SU-DHL-6 (cell line): ENCODE data around the gene PHACTR1.

Source experiments
- H2AFZ ChIP-seq: fragments of 200-600 bp; sonication (generic); 2 replicates; pipeline ENCODE4 v1.6.1; 2014; ENCODE audit warnings: low read depth, mild to moderate bottlenecking, moderate library complexity, mixed read lengths, antibody characterized with exemption, low read length; ENCODE audit not compliant: severe bottlenecking
- H3F3A ChIP-seq: fragments of 200-600 bp; shearing (Covaris generic); 2 replicates; pipeline ENCODE4 v1.6.0; 2016; ENCODE audit warnings: antibody characterized with exemption, mild to moderate bottlenecking; ENCODE audit not compliant: insufficient read depth
- H3K27ac ChIP-seq: fragments of 200-600 bp; sonication (generic); 2 replicates; pipeline ENCODE4 v1.5.1; 2016; ENCODE audit warnings: low read depth, mild to moderate bottlenecking, low read length, moderate library complexity, mixed read lengths
- H3K27me3 ChIP-seq: fragments of 200-600 bp; sonication (generic), shearing (Covaris generic); 2 replicates; pipeline ENCODE4 v1.6.0; 2014; ENCODE audit warnings: mild to moderate bottlenecking, low read length
- H3K36me3 ChIP-seq: fragments of 200-600 bp; sonication (generic); 2 replicates; pipeline ENCODE4 v1.6.1; 2014; ENCODE audit warnings: mild to moderate bottlenecking, low read length, mixed read lengths
- H3K4me2 ChIP-seq: fragments of 300-600, 200-600 bp; shearing (Covaris generic), sonication (generic); 2 replicates; pipeline ENCODE4 v1.6.0; 2014; ENCODE audit warnings: low read length, low read depth, mild to moderate bottlenecking; ENCODE audit not compliant: poor library complexity, severe bottlenecking
- H3K4me3 ChIP-seq: fragments of 200-600 bp; sonication (generic); 2 replicates; pipeline ENCODE4 v1.5.1; 2014; ENCODE audit warnings: antibody characterized with exemption, low read length, mild to moderate bottlenecking, mixed read lengths; ENCODE audit not compliant: insufficient read depth, poor library complexity, severe bottlenecking
- H3K79me2 ChIP-seq: fragments of 200-600 bp; sonication (generic); 2 replicates; pipeline ENCODE4 v1.6.1; 2014; ENCODE audit warnings: mild to moderate bottlenecking, low read length, moderate library complexity; ENCODE audit not compliant: insufficient read depth
- H3K9ac ChIP-seq: fragments of 200-600 bp; sonication (generic); 2 replicates; pipeline ENCODE4 v1.7.0; 2014; ENCODE audit warnings: mild to moderate bottlenecking, low read length
- H3K9me2 ChIP-seq: fragments of 200-600 bp; sonication (generic); replicated peaks from 2 replicates; pipeline ENCODE4 v1.6.1; 2014; ENCODE audit warnings: low read length; ENCODE audit not compliant: insufficient read depth
- H3K9me3 ChIP-seq: fragments of 200-600 bp; sonication (generic); 2 replicates; pipeline ENCODE4 v1.6.1; 2014; ENCODE audit warnings: low read length, mixed read lengths; ENCODE audit not compliant: insufficient read depth
- H4K20me1 ChIP-seq: fragments of 200-600 bp; sonication (generic); 2 replicates; pipeline ENCODE4 v1.6.1; 2014; ENCODE audit warnings: low read depth, mild to moderate bottlenecking, antibody characterized with exemption, low read length, moderate library complexity, mixed read lengths
- CTCF ChIP-seq: fragments of 200-600 bp; sonication (generic); IDR thresholded peaks from one replicate; pipeline ENCODE4 v1.5.1; 2017; ENCODE audit warnings: antibody characterized with exemption, mild to moderate bottlenecking, low read length, moderate library complexity; ENCODE audit not compliant: insufficient read depth, poor library complexity, severe bottlenecking
- EZH2phosphoT487 ChIP-seq: fragments of 200-600 bp; sonication (generic), shearing (Covaris generic); conservative IDR thresholded peaks from 2 replicates; pipeline ENCODE4 v1.6.1; 2018; ENCODE audit warnings: mild to moderate bottlenecking, antibody characterized with exemption, low read length, moderate library complexity, mixed read lengths

PHACTR1 gene

GRCh38 chr6:13275435-13275989 is 558.9 kb downstream of the PHACTR1 start:
- no peak overlapping the region for H3K9ac ChIP-seq
- TF ChIP-seq EZH2phosphoT487 (no peak), CTCF (no peak)
- no peak overlapping the region for H3K4me3 ChIP-seq
- peak overlapping the region; percentile 75 for H3K4me2 ChIP-seq
- H3K9me2 ChIP-seq, result no peaks in the 10 kb centered on the region
- H3K79me2 ChIP-seq, result no peaks in the 10 kb centered on the region; the same call in 1 of the 2 replicates
- no peak overlapping the region for H2AFZ ChIP-seq
- peaks cover 16% of the 10 kb centered on the region; the same call in 1 of the 2 replicates for H3F3A ChIP-seq
- no peaks in the 10 kb centered on the region for H3K27me3 ChIP-seq
- no peak overlapping the region for H3K27ac ChIP-seq
- no peaks in the 10 kb centered on the region for H3K9me3 ChIP-seq
- no peaks in the 10 kb centered on the region for H3K36me3 ChIP-seq
- H4K20me1 ChIP-seq, result no peaks in the 10 kb centered on the region

DNA sequence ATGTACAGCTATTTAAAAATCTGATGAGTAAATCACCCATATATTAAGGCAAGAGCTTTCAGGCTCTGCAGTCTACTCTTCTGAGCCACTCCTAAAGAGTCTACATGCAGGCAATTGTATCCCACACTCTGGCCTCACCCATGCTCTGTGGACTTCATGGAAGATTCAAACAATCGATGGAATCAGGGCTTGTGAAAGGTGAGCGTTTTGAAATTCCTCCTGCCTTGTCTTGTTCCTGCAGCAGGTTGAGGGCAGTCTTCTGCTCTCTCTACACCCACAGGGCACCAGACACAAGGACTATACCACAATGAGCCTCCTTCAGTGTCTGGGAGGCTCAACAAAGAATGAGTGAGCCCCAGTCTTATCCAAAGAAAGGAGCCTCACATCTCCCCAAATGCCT is 560.7 kb downstream of the PHACTR1 start:
- Histone ChIP-seq H3K9me2 (no peaks in the 10 kb centered on the region), H3K9me3 (no peaks in the 10 kb centered on the region), H3K4me2 (no peak overlapping the region), H3K27ac (no peak overlapping the region), H2AFZ (no peak overlapping the region), H3K79me2 (no peaks in the 10 kb centered on the region; the same call in 1 of the 2 replicates), H3F3A (peaks cover 16% of the 10 kb centered on the region; the same call in 1 of the 2 replicates), H3K9ac (no peak overlapping the region), H3K27me3 (no peaks in the 10 kb centered on the region), H3K4me3 (no peak overlapping the region), H3K36me3 (no peaks in the 10 kb centered on the region), H4K20me1 (no peaks in the 10 kb centered on the region)
- TF ChIP-seq EZH2phosphoT487 (no peak), CTCF (no peak)

GRCh38 chr6:13278164-13278563 is 561.6 kb downstream of the PHACTR1 start:
- Histone ChIP-seq H3K4me3 (no peak overlapping the region), H3K9me3 (no peaks in the 10 kb centered on the region), H2AFZ (no peak overlapping the region), H3K79me2 (no peaks in the 10 kb centered on the region; the same call in 1 of the 2 replicates), H3K27me3 (no peaks in the 10 kb centered on the region), H3K9ac (no peak overlapping the region), H3F3A (peaks cover 12% of the 10 kb centered on the region; the same call in 1 of the 2 replicates), H3K9me2 (no peaks in the 10 kb centered on the region), H4K20me1 (no peaks in the 10 kb centered on the region), H3K27ac (no peak overlapping the region), H3K4me2 (peak overlapping the region; percentile 13), H3K36me3 (no peaks in the 10 kb centered on the region)
- TF ChIP-seq CTCF, result peak; percentile 87
- TF ChIP-seq EZH2phosphoT487, result no peak
